ENCODE results near the gene BPIFB1. TPM values are rescaled to one million over a fixed set of nuclear protein-coding genes. Genes with fewer than 3 reads are reported as not detected.

BPIFB1 gene
- total and polyA plus RNA-seq, 2 of the 13 experiments (the other 11 are each of a cell fraction or from before 2014, with no cell fraction given): 0.82 to 4.4 TPM

GRCh38 chr20:33277471-33278441 is 5.3 kb upstream of the BPIFB1 start (continued):
- TF ChIP-seq ZNF318 (CRISPR knock-in tag; IDR thresholded peaks at IDR 0.05) (no peak; the same call in 1 of the 2 replicates), ZNF382 (CRISPR knock-in tag; IDR thresholded peaks at IDR 0.05; ENCODE audit: borderline replicate concordance) (no peak), ZNF292 (CRISPR knock-in tag; IDR thresholded peaks at IDR 0.05; ENCODE audit: borderline replicate concordance, low read depth) (no peak), RNF219 (CRISPR knock-in tag; IDR thresholded peaks at IDR 0.05) (no peak), ZNF713 (CRISPR knock-in tag; IDR thresholded peaks at IDR 0.05) (peak; percentile 81; the same call in 1 of the 2 replicates), BRD4 (CRISPR knock-in tag; IDR thresholded peaks at IDR 0.05) (no peak), NFYC (CRISPR knock-in tag; IDR thresholded peaks at IDR 0.05) (no peak), ZSCAN5A (CRISPR knock-in tag; IDR thresholded peaks at IDR 0.05; ENCODE audit: borderline replicate concordance) (no peak), SCMH1 (CRISPR knock-in tag; IDR thresholded peaks at IDR 0.05; ENCODE audit: borderline replicate concordance) (no peak), ZNF331 (CRISPR knock-in tag; IDR thresholded peaks at IDR 0.05) (peak; percentile 80; the same call in 1 of the 2 replicates), SMYD3 (CRISPR knock-in tag; IDR thresholded peaks at IDR 0.05) (peak; percentile 91), ZFP37 (CRISPR knock-in tag; IDR thresholded peaks at IDR 0.05; ENCODE audit: borderline replicate concordance) (peak; percentile 67; the same call in 1 of the 2 replicates), RAD21 (CRISPR knock-in tag; IDR thresholded peaks at IDR 0.05) (no peak), PHF5A (CRISPR knock-in tag; IDR thresholded peaks at IDR 0.05; ENCODE audit: low read depth, unreplicated experiment) (no peak)
- TF ChIP-seq, protein P1, sequence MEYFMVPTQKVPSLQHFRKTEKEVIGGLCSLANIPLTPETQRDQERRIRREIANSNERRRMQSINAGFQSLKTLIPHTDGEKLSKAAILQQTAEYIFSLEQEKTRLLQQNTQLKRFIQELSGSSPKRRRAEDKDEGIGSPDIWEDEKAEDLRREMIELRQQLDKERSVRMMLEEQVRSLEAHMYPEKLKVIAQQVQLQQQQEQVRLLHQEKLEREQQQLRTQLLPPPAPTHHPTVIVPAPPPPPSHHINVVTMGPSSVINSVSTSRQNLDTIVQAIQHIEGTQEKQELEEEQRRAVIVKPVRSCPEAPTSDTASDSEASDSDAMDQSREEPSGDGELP (IDR thresholded peaks at IDR 0.05; ENCODE audit: borderline replicate concordance, low read depth): no peak

Measured in HepG2 (cell line).